NCI-H345 treated with DMSO at 0.1 percent for 48 hours (cell line): Measurements from ENCODE around the gene NFAM1.

Experiments used
- DNase-seq: peaks from one replicate; lab custom pipeline; 2025; ENCODE audit not compliant: unreplicated experiment; lab: John Stamatoyannopoulos, UW

The NFAM1 gene

GRCh38 chr22:42384506-42384905, 47.7 kb downstream of the NFAM1 start:
- DNase-seq, result no peak

GRCh38 chr22:42383851-42384417, 48.3 kb downstream of the NFAM1 start:
- DNase-seq, result no peak

GRCh38 chr22:42383287-42383686, 48.9 kb downstream of the NFAM1 start:
- no peak for DNase-seq

DNA sequence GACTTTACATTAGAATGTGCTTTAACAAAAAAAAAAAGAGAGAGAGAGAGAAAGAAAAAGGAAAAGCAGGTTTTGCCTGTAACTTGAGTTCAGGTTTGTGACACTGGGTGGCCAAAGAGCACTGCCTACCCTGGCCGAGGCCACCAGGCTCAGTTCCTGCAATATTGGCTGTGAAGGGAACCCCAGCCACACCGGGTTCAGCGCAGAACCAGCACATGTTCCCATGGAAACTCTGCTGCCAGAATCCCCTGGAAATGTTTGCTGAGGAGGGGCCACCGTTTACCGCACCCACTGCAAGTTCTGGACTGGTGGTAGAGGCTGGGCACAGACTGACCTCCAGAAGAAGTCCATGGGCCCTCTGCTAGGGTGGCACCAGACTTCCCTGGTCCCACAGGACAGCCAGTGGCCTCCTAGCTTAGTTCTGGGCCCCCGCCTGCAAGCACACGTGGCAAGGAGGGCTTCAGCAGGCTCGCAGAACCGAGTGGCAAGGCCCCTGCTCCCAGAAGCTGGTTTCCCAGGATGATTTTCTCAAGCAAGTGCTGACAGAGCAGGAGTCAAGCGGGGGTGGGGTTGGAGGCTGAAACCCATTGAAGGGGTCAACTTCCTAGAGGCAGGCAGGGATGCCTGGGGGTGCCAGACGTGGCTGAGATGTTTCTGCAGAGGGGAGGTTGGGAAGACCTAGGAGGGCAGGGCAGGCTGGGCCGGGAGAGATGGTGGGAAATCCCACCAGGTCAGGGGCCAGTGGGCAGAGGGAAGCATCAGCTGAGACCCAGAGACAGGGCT, 51.2 kb downstream of the NFAM1 start:
- DNase-seq, result no peak

GRCh38 chr22:42379966-42380537, 52.2 kb downstream of the NFAM1 start:
- DNase-seq, result no peak

DNA sequence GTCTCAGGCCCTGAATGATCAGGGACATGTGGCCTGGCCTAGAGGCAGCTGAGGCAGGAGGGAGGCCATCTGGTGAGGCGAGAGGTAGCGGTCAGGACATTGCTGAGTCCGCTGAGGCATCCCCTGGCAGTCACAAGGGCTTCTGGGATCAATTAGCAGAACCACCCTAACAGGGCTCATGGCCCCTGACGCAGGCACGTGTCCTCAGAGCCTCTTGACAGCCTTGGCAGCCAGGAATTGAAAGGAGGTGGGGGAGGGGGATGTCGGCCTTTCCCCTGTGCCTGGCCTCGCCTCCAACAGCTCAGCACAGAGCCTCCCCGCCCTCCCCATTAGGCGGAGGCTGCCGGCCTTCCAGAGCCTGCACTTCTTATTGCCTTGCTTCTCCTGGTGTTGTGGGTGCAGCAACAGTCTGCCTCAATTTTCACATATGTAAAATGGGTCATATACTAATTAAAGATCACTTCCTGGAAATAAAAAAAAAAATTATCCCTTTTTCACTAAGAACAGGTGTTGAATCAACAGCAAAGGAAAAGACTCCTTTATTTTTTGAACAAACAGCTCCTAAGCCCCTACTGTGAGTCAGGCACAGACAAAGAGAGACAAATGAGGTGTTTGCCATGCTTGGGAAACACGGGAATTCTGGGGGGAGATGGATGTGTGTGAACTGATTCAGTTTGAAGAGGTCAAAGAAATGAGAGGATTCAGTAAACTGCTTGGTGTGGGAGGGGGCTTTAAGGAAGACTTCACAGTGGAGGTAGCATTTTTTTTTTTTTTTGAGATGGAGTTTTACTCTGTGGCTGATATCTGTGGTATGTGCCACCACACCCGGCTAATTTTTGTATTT, 55.3 kb downstream of the NFAM1 start:
- DNase-seq, result no peak

GRCh38 chr22:42375982-42376381, 56.2 kb downstream of the NFAM1 start:
- DNase-seq, result no peak

DNA sequence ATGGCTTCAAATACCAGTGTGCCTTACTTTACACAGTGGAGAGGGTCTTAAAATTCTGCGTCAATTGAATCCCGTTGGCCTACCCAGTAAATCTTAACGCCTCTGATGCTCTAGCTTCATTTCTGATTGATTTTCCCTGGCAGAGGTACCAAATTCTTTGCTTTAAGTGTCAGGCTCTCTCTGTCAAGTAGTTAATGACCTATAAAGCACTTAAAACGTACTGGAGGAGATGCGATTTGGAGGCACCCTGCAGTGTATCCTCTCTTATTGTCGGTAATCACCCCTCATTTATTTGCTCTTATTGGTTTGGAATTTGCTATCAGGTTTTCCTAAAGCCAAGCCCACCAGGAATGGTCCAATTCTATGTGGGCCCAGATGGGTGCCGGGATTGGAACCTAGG, 59.2 kb downstream of the NFAM1 start:
- no peak for DNase-seq

- no peak for DNase-seq
Measured at GRCh38 chr22:42371501-42371900, 60.7 kb downstream of the NFAM1 start.

- no peak for DNase-seq
Measured at GRCh38 chr22:42371099-42371498, 61.1 kb downstream of the NFAM1 start.

- DNase-seq, result peak; percentile 74
Measured at GRCh38 chr22:42369250-42370041, 62.8 kb downstream of the NFAM1 start.

DNA sequence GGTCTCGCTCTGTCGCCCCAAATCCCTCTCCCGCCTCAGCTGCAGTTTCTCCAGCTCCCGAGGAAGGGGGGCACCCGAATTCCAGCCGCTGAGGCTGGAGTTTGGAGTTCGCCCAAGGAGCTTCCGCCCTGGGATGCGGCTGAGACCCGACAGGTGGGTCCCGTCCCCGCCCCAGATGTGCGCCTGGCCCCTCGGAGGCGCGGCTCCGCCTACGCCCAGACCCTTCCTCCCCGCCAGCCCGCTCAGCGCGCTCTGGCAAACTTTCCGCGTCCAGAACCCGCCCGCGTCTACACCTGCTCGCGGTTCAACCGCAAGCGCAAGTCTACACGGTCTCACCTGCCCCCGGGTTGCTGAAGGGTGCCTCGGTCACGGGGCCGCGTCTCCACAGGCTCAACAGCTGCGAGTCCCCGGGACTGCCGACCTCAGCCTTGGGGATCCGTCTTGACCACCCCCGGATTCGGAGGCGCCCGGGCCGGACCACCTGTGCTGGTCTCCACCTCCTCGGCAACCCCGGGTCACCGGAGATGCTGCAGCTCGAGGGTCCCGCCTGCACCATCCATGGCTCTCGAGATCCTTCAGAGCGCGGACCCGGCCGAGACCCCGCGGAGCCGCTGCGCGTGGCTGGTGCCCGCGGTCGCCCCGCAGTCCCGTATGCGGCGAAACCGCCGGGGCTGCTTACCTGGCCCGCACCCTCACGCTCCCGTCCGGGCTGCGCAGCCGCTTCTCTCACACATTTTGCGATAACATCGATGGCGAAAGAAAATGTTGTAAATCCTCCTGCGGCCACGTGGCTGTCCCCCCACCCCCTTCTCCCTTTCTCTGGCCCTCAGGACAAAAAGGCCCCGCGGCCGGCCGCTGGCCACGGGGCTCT, 63.6 kb downstream of the NFAM1 start:
- no peak for DNase-seq

GRCh38 chr22:42367980-42368378, 64.2 kb downstream of the NFAM1 start:
- no peak for DNase-seq

GRCh38 chr22:42366806-42367581, 65.2 kb downstream of the NFAM1 start:
- DNase-seq, result no peak

DNA sequence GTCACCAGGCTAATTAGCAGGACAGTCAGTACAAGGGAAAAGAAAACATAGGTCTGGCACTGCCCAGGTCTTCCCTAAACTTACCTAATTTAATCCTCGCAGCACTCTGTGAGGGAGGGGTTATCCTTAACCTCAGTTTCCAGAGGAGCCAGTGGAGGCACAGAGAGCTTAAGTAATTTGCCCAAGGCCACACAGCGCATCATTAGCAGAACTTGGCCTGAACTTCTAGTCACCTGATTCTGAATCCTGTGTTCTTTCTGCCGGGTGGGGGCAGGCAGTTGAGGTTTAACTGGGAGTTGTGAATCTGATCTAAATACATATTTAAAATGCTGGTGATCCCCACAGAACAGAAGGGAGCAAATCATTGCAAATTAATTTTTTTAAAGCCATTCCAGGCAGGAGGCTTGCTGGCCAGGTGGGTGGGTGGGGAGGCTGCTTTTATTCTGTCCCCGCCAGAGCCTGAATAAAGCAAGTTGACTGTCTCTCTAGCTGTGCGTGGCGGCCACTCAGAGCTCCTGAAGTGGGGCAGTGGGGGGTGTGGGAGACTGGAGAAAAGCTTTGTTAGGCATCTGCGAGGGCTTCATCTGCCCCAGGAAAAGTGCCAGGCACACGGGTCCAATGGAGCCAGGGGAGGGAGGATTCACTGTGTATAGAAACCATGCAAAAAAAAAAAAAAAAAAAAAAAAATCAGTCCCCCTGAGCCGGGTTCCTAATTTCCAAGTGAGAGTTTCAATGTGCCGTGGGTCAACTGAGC, 66.1 kb downstream of the NFAM1 start:
- DNase-seq, result no peak

DNA sequence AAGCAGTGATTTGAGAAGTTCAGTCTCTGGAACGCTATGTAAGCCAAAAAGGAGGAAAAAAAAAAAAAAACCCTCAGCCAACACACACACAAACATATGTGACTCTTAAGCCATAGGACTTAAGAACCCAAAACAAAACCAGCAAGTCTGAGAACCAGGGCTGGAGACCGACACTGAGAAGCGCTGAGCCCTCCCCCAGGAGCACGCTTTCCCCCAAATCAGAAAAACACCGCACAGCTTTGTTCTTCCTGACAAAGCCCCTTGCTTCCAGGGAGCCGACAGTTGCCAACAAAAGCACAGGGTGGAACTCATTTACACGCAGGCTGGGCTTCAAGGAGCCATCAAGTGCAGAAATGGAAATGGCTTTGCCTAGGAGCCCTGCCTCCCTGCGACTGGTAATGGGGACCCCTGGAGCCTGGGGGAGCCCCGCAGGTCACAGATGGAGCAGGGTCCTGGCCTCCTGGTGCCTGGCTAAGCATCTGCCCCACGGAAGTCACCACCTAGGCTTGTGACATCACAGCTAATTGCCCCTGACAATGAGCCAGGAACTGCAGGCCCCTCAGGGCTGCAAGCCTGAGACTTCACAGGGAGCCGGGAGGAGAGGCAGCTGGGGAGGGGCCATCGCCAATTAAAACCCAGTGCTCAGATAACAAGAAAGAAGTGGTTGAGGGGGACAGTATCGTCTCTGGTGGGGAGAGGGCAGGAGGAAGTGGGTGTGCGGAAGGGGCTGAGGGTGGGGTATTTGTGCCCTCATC, 66.9 kb downstream of the NFAM1 start:
- DNase-seq, result peak; percentile 69

- DNase-seq, result no peak
Measured at GRCh38 chr22:42364604-42365110, 67.5 kb downstream of the NFAM1 start.
